GM12891 (cell line): ENCODE measurements around the gene TECPR1.

Source experiments
- DNase-seq: peaks from one replicate; pipeline ENCODE4 v3.0.0; 2011; ENCODE audit warnings: low spot score; ENCODE audit not compliant: insufficient read length
- FAIRE-seq: peaks from 2 replicates; lab custom pipeline; 2011; peaks lifted over from hg19 to GRCh38; lab: Jason Lieb, UNC
- PAX5 ChIP-seq: IDR thresholded peaks from 2 replicates; pipeline ENCODE4 v1.6.1; 2011; ENCODE audit warnings: low read length, moderate library complexity, mild to moderate bottlenecking; ENCODE audit not compliant: insufficient read depth, severe bottlenecking
- POLR2A ChIP-seq: IDR thresholded peaks from 2 replicates; pipeline ENCODE4 v1.6.1; 2011; ENCODE audit warnings: low read depth, low read length, control low read depth
- POLR2AphosphoS5 ChIP-seq: IDR thresholded peaks from 2 replicates; pipeline ENCODE4 v1.6.1; 2011; ENCODE audit warnings: low read depth, low read length, control low read depth
- POU2F2 ChIP-seq: IDR thresholded peaks from 2 replicates; pipeline ENCODE4 v1.6.1; 2011; ENCODE audit warnings: low read depth, mild to moderate bottlenecking, control low read depth, low read length, moderate library complexity
- SPI1 ChIP-seq: IDR thresholded peaks from 2 replicates; pipeline ENCODE4 v1.6.1; 2011; ENCODE audit warnings: low read depth, low read length, control low read depth
- TAF1 ChIP-seq: IDR thresholded peaks from 2 replicates; pipeline ENCODE4 v1.6.1; 2011; ENCODE audit warnings: low read depth, low read length, control low read depth

The TECPR1 gene

GRCh38 chr7:98249106-98249505, 2.9 kb downstream of the TECPR1 start:
- TF ChIP-seq PAX5 (no peak), SPI1 (0 out of 2 replicates have a peak, but pooled peaks have one; percentile 25)
- no peak for DNase-seq
- no peak for FAIRE-seq

GRCh38 chr7:98248156-98248555, 3.9 kb downstream of the TECPR1 start:
- TF ChIP-seq SPI1 (no peak), POU2F2 (no peak), POLR2A (no peak), POLR2AphosphoS5 (no peak), PAX5 (no peak), TAF1 (no peak)
- FAIRE-seq (no peak), DNase-seq (no peak)

- FAIRE-seq (no peak), DNase-seq (no peak)
- TF ChIP-seq PAX5 (no peak), SPI1 (no peak), POLR2AphosphoS5 (no peak), POLR2A (no peak), POU2F2 (no peak), TAF1 (no peak)
Observed at GRCh38 chr7:98244871-98245270, 7.2 kb downstream of the TECPR1 start.

- DNase-seq (no peak), FAIRE-seq (peak; percentile 80)
- TF ChIP-seq POU2F2 = no peak
- no peak for TF ChIP-seq POLR2AphosphoS5
- no peak for TF ChIP-seq POLR2A
- TF ChIP-seq PAX5 = no peak
- no peak for TF ChIP-seq TAF1
- no peak for TF ChIP-seq SPI1
Observed at GRCh38 chr7:98242934-98243333, 9.1 kb downstream of the TECPR1 start.

- FAIRE-seq = peak; percentile 61
- no peak for DNase-seq
- TF ChIP-seq POLR2A = no peak
- no peak for TF ChIP-seq POLR2AphosphoS5
- no peak for TF ChIP-seq TAF1
- no peak for TF ChIP-seq PAX5
- TF ChIP-seq SPI1 = no peak
- no peak for TF ChIP-seq POU2F2
Observed at GRCh38 chr7:98242342-98242741, 9.7 kb downstream of the TECPR1 start.

GRCh38 chr7:98241674-98242241, 10.3 kb downstream of the TECPR1 start:
- FAIRE-seq (no peak), DNase-seq (no peak)
- TF ChIP-seq POLR2A (no peak), POLR2AphosphoS5 (no peak), POU2F2 (no peak), PAX5 (no peak), SPI1 (no peak), TAF1 (no peak)

- no peak for TF ChIP-seq PAX5
- TF ChIP-seq POU2F2 = no peak
- no peak for TF ChIP-seq POLR2A
- no peak for TF ChIP-seq SPI1
- no peak for TF ChIP-seq POLR2AphosphoS5
- no peak for TF ChIP-seq TAF1
- peak; percentile 84 for DNase-seq
Observed at GRCh38 chr7:98240961-98241673, 10.9 kb downstream of the TECPR1 start.

GRCh38 chr7:98238976-98239375, 13.1 kb downstream of the TECPR1 start:
- no peak for TF ChIP-seq TAF1
- TF ChIP-seq SPI1 = no peak
- TF ChIP-seq POU2F2 = no peak
- TF ChIP-seq POLR2A = no peak
- TF ChIP-seq PAX5 = no peak
- no peak for TF ChIP-seq POLR2AphosphoS5
- no peak for DNase-seq
- FAIRE-seq = no peak

More at GRCh38 chr7:98240961-98241673, 10.9 kb downstream of the TECPR1 start:
- peak; percentile 78 for FAIRE-seq

GRCh38 chr7:98238076-98238475, 14.0 kb downstream of the TECPR1 start:
- no peak for FAIRE-seq
- no peak for DNase-seq
- TF ChIP-seq POLR2A (no peak), SPI1 (no peak), PAX5 (no peak), POLR2AphosphoS5 (no peak), POU2F2 (no peak), TAF1 (no peak)
